Hypothalamus (tissue), 51 donors: ENCODE data around the gene ADK.
"Not testable (repeated sequence)": the region's sequence is repeated elsewhere in the genome, so short reads cannot be mapped to it uniquely, and the experiment has no call there.

Experiments
- DNase-seq, 51 donors: peaks; one replicate each; lab custom pipeline; 2025; lab: John Stamatoyannopoulos, UW

The ADK gene

DNA sequence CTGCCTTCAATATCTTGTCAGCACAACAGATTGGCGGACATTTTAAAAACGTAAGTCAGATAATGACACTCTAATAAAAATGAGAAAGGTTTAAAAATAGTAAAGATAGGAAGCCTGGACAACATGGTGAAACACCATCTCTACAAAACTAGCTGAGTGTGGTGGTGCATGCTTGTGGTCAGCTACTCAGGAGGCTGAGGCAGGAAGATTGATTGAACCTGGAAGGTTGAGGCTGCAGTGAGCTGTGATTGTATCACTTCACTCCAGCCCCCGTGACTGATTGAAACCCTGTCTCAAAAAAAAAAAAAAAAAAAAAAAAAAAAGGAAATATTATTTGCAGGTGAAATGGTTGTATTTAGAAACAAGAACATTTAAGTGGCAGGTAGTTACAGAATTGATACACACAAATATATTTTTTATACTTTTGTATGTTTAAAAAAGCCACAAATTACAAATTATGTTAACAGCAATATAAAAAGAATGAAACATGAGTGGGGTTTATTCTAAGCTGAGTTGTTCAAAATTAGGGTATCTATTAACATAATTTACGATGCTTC, 141.9 kb downstream of the ADK start:
- no peak for DNase-seq

DNA sequence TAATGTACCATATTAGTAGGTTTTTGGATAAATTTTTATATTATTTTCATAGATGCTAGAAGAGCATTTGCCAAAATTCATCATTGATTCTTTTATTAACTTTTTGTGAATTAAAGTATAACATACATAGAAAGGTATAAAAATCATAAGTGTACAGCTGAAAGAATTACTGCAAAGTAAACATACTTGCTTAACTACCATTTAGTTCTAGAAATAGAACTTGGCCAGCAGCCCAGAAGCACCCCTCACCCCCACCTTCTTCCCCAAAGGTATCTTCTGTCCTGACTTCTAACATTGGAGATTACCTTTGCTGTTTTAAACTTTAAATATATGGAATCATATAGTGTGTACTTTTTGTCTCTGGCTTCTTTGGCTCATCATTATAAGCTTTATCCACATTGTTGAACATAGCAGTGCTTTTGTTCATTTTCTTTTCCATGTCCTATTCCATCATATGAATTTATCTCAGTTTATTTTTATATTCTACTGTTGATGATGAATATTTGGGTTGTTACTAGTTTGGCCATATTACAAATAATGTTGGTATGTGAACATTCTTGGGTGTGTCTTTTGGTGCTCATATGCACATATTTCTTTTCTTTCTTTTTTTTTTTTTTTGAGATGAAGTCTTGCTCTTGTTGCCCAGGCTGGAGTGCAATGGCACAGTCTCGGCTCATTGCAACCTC, 142.8 kb downstream of the ADK start:
- no peak for DNase-seq

DNA sequence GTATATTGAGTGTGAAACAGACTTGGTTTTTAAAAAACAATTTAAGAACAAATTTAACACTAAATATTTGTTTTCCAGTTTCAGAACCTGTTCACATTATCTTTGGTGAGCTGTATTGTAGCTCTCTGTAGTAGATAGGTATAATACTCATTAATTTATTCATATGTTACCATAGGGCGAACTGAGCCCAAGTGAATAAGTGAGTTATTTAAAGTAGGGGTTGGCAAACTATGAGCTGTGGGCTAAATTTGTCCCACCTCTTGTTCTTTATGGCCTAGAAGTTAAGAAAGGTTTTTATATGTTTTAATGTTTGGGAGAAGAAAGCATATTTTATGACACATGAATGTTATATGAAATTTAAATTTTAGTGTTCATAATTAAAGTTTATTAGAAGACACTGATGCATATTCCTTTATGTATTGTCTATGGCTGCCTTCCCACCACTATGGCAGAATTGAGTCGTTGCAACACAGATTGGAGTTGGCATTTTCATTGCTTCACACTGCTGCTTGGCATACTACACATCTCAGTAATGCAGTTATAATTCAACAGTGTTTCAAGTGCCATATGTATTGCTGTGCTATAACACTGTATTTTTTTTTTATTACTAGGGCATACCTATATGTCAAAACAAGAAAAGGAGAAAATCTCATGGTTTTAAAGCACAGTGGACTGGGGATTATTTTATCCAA, 146.5 kb downstream of the ADK start:
- DNase-seq, result no peak

DNA sequence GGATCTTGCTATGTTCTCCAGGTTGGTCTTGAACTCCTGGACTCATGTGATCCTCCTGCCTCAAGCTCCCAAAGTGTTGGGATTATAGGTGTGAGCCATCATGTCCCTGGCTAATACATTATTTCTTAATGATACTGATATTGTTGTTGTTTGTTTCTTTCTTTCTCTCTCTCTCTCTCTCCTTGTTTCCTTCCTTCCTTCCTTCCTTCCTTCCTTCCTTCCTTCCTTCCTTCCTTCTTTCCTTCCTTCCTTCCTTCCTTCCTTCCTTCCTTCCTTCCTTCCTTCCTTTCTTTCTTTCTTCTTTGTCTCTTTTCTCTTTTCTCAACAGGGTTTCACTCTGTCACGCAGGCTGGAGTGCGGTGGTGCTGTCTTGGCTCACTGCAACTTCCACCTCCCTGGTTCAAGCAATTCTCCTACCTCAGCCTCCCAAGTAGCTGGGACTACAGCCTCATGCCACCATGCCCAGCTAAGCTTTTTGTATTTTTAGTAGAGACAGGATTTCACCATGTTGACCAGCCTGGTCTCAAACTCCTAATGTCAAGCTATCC, 149.1 kb downstream of the ADK start:
- DNase-seq, result not testable (repeated sequence)

DNA sequence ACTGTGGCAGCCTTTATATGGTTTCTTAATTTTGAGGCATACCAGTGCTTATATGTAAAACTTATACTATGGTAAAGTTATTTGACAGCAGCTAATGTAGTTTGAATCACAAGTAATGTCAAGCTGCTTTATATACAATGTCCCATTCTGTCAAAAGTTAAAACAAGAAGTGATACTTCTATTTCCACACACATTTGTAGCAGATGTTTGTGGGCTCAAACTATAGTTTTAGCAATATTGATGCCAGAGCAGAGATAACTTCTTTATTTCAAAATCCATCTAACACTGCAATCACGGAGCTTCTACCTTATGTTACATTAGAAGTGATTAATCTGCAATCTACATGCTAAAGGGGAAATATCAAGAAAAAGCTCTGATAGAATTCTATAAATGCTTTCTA, 149.6 kb downstream of the ADK start:
- no peak for DNase-seq

DNA sequence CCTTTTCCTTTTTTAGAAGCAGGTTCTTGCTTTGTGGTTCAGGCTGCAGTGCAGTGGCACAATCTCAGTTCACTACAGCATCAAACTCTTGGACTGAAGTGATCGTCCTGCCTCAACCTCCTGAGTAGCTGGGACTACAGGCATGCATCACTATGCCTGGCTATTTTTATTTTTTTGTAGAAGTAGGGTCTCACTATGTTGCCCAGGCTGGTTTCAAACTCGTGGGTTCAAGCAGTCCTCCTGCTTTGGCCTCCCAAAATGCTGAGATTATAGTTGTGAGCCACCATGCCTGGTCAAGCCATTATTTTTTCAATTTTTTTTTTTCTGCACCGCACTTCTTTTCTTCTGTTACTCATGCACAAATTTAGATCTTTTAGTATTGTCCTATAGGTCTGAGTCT, 154.7 kb downstream of the ADK start:
- DNase-seq, result no peak

DNA sequence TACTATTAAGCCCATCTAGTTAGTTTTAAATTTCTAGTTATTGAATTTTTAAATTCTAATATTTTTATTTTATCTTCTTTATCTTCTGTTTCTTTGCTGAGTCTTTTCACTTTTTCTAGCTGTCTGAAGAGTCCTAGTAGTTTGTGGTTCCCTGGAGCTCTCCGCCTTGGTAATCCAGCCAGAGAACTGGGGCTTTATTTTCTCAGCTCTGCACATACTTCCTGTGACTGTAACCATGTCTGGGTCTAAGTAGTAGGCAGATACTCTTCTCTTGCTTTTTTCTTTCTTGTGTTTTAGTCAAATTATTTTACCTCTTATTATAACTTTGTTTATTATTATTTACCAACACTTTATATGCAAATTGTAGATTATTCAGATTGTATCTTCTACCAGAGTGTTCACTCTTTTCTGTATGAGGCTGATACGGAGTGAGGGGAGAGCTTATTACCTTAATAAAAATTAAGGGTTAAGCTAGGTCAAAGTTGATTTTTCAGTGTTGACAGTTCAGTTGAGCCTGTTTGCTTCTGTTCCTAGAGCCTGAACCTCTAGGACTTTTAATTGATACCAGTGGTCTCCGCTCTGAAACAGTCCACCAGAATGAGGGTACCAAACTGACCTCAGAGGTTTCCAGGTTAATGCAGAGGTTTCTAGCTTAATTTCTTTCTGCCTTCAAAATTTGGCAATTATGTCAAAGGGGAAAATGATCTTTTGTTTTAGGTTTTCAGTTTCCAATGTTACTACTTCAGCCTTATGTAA, 155.4 kb downstream of the ADK start:
- DNase-seq, result no peak

DNA sequence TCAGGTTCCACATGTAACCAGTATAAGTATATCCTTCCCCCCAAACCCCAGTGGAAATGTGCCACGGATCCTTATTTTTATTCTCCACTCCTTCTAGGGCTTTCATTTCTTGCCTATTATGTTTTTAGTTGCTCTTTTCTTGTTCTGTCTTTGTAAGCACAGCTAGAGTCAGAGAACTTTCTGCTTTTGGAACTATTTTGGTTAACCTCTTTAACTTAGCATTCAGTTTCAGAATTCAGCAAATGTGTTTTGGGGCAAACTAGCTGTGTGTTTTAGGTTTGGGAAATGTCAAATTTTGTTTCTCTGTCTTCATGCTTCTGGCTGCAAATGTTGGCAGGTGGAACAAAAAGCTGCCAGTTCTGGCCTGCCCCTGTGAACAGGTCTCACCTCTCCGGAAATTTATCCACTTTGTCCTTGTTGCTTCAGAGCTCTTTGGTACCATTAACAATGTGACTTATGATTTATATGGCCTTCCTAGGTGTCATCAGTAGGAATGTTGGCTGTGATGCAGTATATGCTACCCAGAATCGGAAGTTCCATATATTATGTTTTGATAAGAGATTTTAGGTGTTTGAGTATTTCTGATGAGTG, 156.1 kb downstream of the ADK start:
- no peak for DNase-seq

DNA sequence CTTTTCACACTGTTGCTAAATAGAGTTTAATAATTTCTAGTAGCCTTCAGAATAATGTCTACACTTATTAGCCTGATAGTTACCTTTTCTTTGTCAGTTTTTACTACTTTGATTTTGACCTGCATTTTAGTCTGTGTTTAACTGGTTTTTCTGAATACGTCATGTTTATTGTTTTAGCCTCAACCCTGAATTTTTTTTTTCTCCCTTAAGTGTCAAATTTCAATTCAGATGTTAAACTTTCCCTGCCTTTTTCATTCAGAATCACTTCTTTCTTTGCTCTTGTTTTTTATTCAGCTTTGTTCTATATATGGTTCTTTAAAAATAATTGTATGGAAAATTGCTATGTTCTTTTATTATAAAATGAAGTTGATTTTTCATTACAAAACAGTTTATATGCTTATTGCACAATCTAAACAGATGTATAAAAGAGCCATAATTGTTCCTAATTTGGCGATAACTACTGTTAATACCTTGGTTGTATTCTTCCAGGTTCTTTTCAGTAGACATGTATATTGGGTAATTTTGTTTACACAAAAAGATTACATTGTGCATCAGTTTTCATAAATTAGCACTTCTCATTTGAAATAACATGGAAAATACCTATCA, 159.7 kb downstream of the ADK start:
- no peak for DNase-seq

DNA sequence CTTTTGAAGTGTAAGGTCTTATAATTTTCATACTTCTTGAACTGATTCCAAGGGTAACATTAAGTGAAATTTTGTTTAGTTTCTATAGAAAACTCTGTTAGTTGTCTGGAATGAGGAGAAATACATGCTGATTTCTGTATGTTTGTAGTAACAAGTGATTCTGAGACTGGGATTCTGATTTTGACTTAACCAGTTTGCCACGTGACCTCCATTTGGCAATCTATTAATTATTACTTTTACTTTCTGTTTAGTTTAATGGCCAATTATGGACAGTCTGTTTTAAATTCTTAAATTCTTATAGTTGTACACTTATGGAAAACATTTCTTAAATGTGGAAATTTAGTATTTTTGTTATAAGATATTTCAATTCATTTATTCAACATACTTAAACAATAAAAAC, 163.1 kb downstream of the ADK start:
- DNase-seq, result no peak

DNA sequence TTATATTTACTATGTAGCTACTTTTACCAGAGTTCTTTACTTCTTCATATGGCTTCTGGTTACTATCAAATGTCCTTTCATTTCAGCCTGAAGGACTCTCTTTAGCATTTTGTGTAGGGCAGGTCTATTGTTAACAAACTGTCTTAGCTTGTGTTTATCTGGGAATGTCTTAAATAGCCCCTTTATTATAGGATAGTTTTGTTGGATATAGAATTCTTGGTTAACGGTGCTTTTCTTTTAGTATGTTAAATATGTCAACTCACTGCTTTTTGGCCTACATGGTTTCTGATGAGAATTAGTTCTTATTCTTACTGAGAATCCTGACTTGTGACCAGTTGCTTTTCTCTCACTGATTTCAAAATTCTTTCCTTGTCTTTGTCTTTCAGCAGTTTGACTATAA, 169.0 kb downstream of the ADK start:
- DNase-seq, result no peak

DNA sequence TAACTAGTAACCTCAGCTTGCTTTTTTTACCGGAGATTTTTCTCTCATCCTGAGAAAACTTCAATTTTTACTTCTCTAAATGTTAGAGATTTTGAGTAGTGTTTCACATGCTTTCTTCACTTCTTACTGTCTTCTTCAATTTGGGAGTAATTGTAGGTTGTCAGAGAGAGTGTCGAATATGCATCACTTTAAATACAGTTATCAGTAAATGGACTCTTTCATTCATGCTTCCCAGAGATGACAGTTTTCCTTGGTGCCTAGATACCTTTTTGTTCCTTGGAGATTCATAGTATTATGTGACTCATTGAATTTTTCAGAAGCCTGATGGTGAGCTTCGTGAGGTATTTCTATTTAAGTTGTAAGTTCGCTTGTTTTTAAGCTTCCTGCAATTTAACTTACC, 169.7 kb downstream of the ADK start:
- no peak for DNase-seq

DNA sequence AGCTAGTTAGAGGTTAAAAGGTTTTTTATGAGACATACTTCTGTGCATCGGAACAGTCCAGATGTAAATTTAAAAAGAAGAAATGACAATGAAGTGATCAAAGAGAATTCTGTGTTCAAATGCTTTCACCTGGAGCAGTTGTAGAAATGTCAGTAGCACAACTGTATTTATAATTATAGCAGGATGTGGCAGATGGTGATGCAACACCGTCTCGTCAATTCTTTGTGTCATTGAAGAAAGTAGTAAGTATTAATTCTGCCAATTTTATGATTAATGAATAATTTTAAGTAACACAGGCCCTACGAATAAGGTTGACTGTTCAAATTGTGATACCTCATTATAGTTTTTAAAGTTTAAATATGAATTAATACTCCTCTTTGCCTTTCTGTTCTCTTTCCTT, 171.1 kb downstream of the ADK start:
- DNase-seq, result no peak

DNA sequence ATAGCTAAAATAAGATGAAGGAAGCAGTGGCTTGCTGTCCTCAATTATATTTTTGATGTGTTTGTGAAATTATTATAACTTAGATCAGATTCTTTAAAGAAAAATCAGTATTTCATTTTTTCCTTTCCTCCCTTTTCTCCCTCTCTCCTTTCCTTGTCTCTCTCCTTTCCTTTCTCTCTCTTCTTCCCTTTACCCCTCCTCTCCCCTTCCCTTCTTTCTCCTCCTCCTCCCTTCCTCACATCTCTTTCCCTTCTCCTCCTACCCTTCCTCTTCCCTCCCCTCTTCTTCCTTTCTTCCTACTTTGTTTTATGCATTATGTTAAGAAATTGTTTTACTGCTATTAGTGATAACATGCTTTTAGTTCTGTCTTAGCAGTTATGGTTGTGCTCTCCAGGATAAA, 171.5 kb downstream of the ADK start:
- DNase-seq, result no peak

DNA sequence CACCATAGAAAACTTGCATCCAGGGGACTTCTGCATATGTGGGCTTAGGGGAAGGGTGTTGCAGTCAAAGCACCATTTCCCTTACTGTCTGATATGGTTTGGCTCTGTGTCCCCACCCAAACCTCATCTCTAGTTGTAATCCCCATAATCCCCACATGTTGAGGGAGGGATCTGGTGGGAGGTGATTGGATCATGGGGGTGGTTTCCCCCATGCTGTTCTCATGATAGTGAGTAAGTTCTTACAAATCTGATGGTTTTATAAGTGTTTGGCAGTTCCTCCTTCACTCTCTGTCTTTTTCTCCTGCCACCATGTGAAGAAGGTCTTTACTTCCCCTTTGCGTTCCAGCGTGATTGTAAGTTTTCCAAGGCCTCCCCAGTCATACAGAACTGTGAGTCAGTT, 177.4 kb downstream of the ADK start:
- no peak for DNase-seq

DNA sequence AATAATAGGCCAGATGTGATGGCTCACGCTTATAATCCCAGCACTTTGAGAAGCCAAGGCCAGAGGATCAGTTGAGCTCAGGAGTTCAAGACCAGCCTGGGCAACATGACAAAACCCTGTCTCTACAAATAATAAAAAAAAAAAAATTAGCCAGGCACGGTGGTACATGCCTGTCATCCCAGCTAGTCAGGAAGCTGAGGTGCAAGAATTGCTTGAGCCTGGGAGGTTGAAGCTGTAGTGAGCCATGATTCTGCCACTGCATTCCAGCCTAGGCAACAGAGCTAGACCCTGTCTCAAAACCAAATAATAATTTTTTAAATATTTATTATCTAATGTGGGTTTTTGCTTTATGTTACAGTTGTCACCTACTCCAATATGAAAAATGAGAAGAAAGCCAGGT, 178.9 kb downstream of the ADK start:
- DNase-seq, result no peak

DNA sequence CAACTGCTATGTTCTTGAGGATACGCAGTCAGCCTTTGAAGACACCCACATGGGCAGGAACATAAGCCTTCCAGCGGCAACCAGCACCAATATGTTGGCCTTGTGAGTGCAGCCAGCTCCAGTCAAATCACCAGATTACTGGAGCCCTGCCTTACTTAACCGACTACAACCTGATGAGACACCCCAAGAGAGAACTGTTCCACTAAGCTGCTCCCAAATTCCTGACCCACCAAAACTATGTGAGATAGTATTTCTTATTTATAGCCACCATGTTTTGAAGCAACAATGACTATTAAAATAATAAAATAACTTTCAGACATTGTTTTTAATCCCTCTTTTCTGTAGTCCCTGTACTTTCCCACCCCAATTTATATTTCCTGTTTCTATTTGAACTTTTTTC, 179.6 kb downstream of the ADK start:
- no peak for DNase-seq

DNA sequence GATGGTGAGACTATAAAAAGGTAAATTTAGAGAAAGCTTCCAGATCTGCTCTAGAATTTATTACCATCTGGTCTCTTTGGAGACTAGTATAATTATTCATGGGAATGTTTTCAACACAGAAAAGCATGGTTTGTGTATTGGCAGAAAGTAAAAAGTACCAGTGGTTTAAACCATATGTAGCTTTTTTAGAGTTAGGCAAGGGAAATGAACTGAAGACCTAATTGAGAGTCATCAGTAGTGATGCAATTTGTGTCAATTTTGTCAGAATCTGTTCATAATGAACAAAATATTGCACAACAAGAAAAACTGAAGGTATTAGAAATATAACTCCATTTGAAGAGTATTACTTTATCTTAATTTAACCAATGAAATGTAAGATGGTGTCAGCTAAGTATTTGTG, 181.4 kb downstream of the ADK start:
- no peak for DNase-seq

DNA sequence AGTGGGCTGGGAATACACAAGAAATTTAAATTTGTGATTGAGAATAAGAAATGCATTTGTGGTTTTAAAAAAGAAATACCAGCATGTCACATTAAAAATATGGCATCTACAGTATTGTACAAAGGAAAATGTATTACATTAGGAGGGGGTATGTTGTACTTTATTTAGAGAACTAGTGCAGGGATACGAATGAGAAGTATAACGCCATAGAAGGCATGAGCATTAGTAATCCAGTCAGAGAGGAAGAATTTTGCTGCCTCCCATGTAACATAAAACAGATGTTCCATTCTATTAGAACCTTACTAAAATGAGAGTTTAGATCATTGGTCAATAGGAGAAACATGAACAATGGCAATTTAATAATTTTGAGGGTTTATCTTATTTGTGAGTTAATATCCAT, 182.2 kb downstream of the ADK start:
- no peak for DNase-seq

DNA sequence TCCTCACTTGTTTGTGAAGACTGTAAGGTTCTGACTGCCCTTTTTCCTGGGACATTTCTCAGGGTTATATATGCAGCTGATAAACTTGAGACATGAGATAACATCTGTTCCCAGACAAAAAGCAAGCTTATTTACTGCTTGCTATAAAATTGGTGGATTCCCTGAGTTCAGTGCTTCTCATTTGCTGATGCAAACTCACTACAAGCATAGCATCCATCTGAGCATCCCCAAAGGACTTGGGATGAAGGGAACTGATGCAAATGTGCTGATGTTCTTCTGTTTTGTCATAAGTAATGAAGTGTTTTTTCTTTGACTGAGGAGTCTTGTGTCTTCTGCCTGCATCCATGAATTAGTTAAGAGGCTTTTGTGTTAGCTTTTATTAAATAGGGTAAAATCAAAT, 183.2 kb downstream of the ADK start:
- no peak for DNase-seq

DNA sequence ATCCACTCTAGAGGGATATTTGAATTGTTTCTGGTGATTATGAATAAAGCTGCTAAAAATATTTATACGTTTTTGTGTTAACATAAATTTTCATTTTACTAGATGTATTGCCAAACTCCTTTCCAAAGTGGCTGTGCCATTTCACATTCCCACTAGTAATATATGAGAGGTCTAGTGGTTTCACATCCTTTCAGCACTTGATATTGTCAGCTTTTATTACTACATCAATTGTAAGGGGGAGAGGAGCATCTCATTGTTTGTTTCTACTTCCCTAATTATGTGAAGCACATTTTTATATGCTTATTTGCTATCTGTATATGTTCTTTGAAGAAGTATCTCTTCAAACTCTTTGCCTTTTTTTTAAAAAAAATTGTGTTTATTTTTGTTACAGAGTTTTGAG, 184.5 kb downstream of the ADK start:
- DNase-seq, result no peak
